Inferior parietal cortex (tissue), 1 donor: ENCODE data around the gene DIAPH3.

Experiments used
- DNase-seq: peaks from one replicate; pipeline ENCODE4 v3.0.0-alpha.2; 2016; ENCODE audit errors: extremely low spot score

DIAPH3 gene

GRCh38 chr13:59954601-59955000 is 209.1 kb downstream of the DIAPH3 start:
- no peak for DNase-seq

DNA sequence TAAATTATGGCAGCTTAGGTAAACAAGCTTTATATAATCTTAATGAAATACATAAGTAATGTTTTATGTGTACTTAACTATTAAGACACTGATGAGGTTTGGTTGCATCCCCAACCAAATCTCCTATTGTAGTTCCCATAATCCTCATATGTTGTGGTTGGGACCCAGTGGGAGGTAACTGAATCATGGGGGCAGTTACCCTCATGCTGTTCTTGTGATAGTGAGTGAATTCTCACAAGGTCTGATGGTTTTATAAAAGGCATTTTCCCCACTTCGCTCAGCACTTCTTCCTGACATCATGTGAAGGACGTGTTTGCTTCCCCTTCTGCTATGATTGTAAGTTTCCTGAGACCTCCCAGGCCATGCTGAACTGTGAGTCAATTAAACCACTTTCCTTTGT is 212.7 kb downstream of the DIAPH3 start:
- DNase-seq = no peak

GRCh38 chr13:59950266-59950665 is 213.5 kb downstream of the DIAPH3 start:
- DNase-seq = no peak

DNA sequence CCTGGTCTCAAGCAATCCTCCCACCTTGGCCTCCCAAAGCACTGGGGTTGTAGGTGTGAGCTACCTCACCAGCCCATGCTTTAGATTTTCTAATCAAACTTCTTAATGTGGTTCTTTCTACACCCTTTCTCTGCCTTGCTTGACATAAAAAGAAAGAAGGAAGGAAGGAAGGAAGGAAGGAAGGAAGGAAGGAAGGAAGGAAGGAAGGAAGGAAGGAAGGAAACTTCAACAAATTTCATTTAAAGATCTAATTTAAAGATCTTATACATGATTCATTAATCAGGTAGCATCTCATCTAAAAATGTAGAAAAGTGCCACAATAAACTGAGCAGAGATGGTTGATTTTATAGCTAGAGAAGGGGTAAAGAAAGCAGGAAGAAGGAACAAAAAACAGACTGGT is 215.0 kb downstream of the DIAPH3 start:
- no peak for DNase-seq

DNA sequence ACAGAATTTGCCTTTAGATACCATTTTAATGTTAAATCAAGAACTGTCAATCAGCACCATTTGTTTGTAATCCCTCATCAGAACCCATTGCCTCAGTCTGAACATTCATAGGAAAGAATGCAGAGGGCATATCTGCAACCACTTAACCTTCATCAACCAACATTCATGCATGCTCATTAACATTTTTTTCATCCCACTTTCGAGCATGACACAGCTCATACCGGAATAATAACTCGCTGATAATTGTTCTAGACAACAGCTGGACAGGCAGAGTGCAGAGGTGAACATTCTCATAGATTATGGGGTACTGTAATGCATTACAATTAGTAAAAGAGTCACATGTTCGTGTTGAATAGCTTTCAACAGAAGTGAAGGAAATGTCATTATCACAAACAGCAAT is 216.8 kb downstream of the DIAPH3 start:
- no peak for DNase-seq

GRCh38 chr13:59931621-59932020 is 232.1 kb downstream of the DIAPH3 start:
- DNase-seq = no peak

GRCh38 chr13:59924256-59924655 is 239.5 kb downstream of the DIAPH3 start:
- DNase-seq = no peak

DNA sequence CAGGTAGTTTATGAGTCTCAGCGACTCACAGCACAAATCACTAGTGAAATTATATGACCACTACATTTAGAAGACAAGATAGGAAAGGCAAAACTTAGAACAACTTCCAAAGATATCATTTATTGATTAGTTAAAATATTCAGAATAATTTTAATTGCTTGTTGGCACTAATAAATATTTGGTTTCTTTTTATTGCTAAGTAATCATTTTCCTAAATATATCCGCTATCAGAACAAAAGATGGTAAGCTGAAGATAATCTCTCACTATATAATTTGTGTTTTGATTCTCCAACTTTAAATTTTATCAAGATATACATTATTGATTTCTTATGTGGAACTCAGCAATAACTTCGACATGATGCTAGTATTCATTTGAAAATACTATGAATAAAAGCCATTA is 248.5 kb downstream of the DIAPH3 start:
- no peak for DNase-seq

- DNase-seq = no peak
Observed at GRCh38 chr13:59914556-59914955, 249.2 kb downstream of the DIAPH3 start.

- peak; percentile 35 for DNase-seq
Observed at GRCh38 chr13:59906413-59907049, 257.2 kb downstream of the DIAPH3 start.

- DNase-seq = no peak
Observed at GRCh38 chr13:59901191-59901590, 262.5 kb downstream of the DIAPH3 start.

- DNase-seq = no peak
Observed at GRCh38 chr13:59898066-59898465, 265.7 kb downstream of the DIAPH3 start.

- no peak for DNase-seq
Observed at GRCh38 chr13:59893266-59893665, 270.5 kb downstream of the DIAPH3 start.

DNA sequence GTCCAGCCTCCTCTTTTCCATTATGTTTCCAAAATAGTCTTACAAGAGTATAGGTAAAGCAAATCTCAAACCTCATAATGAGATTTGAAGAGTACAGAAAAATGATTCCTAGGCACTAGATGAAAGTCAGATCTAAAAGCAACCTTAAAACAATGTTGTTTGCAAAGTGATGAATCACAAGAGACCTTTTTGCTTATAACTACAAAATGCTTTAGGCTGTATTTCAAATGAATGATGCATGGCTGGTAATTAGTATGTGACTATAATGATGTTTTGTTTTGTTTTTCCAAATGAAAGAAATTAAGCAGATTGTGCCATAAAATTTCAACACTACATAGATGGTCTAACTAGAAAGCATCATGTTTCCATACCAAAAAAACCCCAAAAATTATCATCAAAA is 272.7 kb downstream of the DIAPH3 start:
- no peak for DNase-seq

DNA sequence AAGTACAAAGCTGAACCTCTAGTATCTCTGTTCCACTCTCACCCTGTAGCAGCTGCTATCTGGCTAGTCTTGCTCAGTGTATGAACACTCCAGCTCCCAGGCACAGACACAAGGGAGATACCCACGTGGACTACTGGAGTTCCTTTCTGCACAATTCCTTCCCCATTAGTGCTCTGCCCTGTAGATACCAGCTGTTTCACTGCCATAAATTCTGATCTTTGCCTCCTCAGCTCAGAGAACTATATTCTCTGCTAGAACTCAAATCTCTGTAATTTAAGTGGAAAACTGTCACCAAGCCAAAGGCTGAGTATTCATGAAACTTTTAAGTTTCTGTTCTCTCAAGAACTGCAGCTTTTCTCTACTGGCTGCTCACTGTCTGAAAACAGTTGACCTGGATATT is 273.7 kb downstream of the DIAPH3 start:
- DNase-seq = no peak

- DNase-seq = no peak
Observed at GRCh38 chr13:59888408-59888807, 275.3 kb downstream of the DIAPH3 start.

- DNase-seq = no peak
Observed at GRCh38 chr13:59885076-59885475, 278.7 kb downstream of the DIAPH3 start.

GRCh38 chr13:59883885-59884284 is 279.8 kb downstream of the DIAPH3 start:
- DNase-seq = no peak

DNA sequence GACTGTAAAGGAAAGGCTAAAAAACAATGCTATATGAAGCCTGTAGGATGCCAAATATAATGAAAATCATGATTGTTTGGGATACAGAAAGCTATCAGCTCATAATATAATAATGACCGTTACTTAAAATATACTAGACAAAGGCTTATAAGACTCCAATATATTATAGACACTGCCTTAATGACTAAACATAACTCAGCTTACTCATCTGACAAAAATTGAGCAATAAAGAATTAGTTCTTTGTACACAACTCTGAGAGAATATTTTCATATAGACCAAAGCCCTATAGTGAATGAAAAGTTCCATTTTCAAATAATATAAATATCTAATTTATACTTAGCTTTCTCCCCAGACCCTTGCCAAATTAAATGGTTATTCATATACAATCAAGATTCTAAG is 283.3 kb downstream of the DIAPH3 start:
- no peak for DNase-seq

GRCh38 chr13:59879281-59879680 is 284.4 kb downstream of the DIAPH3 start:
- no peak for DNase-seq

DNA sequence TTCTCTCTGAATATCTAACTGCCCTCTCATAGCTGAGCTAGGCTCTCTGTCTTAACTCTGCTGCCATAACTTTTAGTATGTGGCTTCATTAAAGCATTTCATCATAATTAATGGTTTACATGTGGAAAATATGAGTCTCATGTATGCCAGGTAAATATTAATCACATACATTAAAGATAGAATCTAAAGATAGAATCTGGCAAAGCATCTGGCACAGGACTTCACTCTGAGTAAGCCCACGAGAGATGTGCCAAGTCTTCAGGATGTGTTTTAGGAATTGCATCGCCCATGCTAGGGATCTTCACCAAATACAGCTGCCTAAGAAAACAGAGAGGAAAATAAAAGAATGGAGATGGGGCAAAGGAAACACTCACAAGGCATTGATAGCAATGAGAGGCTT is 285.8 kb downstream of the DIAPH3 start:
- no peak for DNase-seq

- no peak for DNase-seq
Observed at GRCh38 chr13:59874973-59875372, 288.8 kb downstream of the DIAPH3 start.

- DNase-seq = no peak
Observed at GRCh38 chr13:59873856-59874255, 289.9 kb downstream of the DIAPH3 start.

- no peak for DNase-seq
Observed at GRCh38 chr13:59873309-59873708, 290.4 kb downstream of the DIAPH3 start.
